Medulla oblongata (tissue), 1 donor: ENCODE data around the gene PLD1.

Experiments
- DNase-seq: peaks from one replicate; pipeline ENCODE4 v3.0.0-alpha.2; 2015; ENCODE audit errors: extremely low spot score

The PLD1 gene

GRCh38 chr3:171620825-171621434 is 189.4 kb downstream of the PLD1 start:
- no peak for DNase-seq

- no peak for DNase-seq
Observed at GRCh38 chr3:171616798-171617197, 193.5 kb downstream of the PLD1 start.

- no peak for DNase-seq
Observed at GRCh38 chr3:171615686-171616085, 194.6 kb downstream of the PLD1 start.

- no peak for DNase-seq
Observed at GRCh38 chr3:171615281-171615680, 195.0 kb downstream of the PLD1 start.

- DNase-seq = peak; percentile 67
Observed at GRCh38 chr3:171614318-171614921, 195.9 kb downstream of the PLD1 start.

GRCh38 chr3:171607452-171607851 is 202.8 kb downstream of the PLD1 start:
- DNase-seq = no peak

GRCh38 chr3:171606151-171606751 is 204.0 kb downstream of the PLD1 start:
- no peak for DNase-seq

- no peak for DNase-seq
Observed at GRCh38 chr3:171604370-171604769, 205.9 kb downstream of the PLD1 start.

- no peak for DNase-seq
Observed at GRCh38 chr3:171602072-171602471, 208.2 kb downstream of the PLD1 start.

- no peak for DNase-seq
Observed at GRCh38 chr3:171600030-171600429, 210.3 kb downstream of the PLD1 start.

- DNase-seq = no peak
Observed at GRCh38 chr3:171598990-171599389, 211.3 kb downstream of the PLD1 start.

GRCh38 chr3:171592786-171593185 is 217.5 kb downstream of the PLD1 start:
- DNase-seq = no peak

- DNase-seq = no peak
Observed at GRCh38 chr3:171591070-171591469, 219.2 kb downstream of the PLD1 start.

- DNase-seq = no peak
Observed at GRCh38 chr3:171586274-171586673, 224.0 kb downstream of the PLD1 start.

GRCh38 chr3:171585039-171585438 is 225.2 kb downstream of the PLD1 start:
- DNase-seq = no peak

GRCh38 chr3:171584100-171584499 is 226.2 kb downstream of the PLD1 start:
- DNase-seq = no peak

GRCh38 chr3:171574556-171575240 is 235.6 kb downstream of the PLD1 start:
- DNase-seq = no peak

- no peak for DNase-seq
Observed at GRCh38 chr3:171569571-171570132, 240.6 kb downstream of the PLD1 start.

GRCh38 chr3:171568766-171569165 is 241.5 kb downstream of the PLD1 start:
- no peak for DNase-seq

GRCh38 chr3:171566803-171567422 is 243.4 kb downstream of the PLD1 start:
- DNase-seq = peak; percentile 69

GRCh38 chr3:171565481-171566058 is 244.7 kb downstream of the PLD1 start:
- DNase-seq = no peak
